ENCODE data around the gene ITIH6. TPM values are rescaled to one million over a fixed set of nuclear protein-coding genes. Genes with fewer than 3 reads are reported as not detected.
"Not testable (repeated sequence)": the region's sequence is repeated elsewhere in the genome, so short reads cannot be mapped to it uniquely, and the experiment has no call there.

Gene ITIH6
- total RNA-seq, 1 experiment from 2014 or later = not detected

- POLR2A ChIA-PET = no interaction called here
- CTCF ChIA-PET = no interaction called here
- intact Hi-C loops (cut with micrococcal nuclease) = no loop called here
- Mint-ChIP-seq H3K27ac (ENCODE audit: low read depth, unreplicated experiment) (no peak overlapping the region), H3K4me3 (ENCODE audit: unreplicated experiment) (no peak overlapping the region), H3K4me1 (ENCODE audit: insufficient read depth, unreplicated experiment) (no peaks in the 10 kb centered on the region), H3K36me3 (ENCODE audit: insufficient read depth, unreplicated experiment) (no peaks in the 10 kb centered on the region), H3K27me3 (ENCODE audit: insufficient read depth, unreplicated experiment) (peaks cover 36% of the 10 kb centered on the region), H3K9me3 (ENCODE audit: unreplicated experiment) (no peaks in the 10 kb centered on the region)
- BruUV-seq (replicated peaks) = no TSS peak
- DNase-seq (ENCODE audit: unreplicated experiment) = no peak
- TF ChIP-seq CTCF (IDR thresholded peaks at IDR 0.05; ENCODE audit: unreplicated experiment) = no peak
Measured at GRCh38 chrX:54748626-54749025, 49.4 kb downstream of the ITIH6 start.

- intact Hi-C loops (cut with micrococcal nuclease) = no loop called here
- BruUV-seq (replicated peaks) = no TSS peak
- ChIA-PET CTCF (no interaction called here), POLR2A (no interaction called here)
- Mint-ChIP-seq H3K9me3 (ENCODE audit: unreplicated experiment) (no peaks in the 10 kb centered on the region), H3K36me3 (ENCODE audit: insufficient read depth, unreplicated experiment) (no peaks in the 10 kb centered on the region), H3K4me3 (ENCODE audit: unreplicated experiment) (no peak overlapping the region), H3K27me3 (ENCODE audit: insufficient read depth, unreplicated experiment) (peaks cover 36% of the 10 kb centered on the region), H3K4me1 (ENCODE audit: insufficient read depth, unreplicated experiment) (no peaks in the 10 kb centered on the region), H3K27ac (ENCODE audit: low read depth, unreplicated experiment) (no peak overlapping the region)
- DNase-seq (ENCODE audit: unreplicated experiment) = no peak
- TF ChIP-seq CTCF (IDR thresholded peaks at IDR 0.05; ENCODE audit: unreplicated experiment) = no peak
Measured at GRCh38 chrX:54747733-54748393, 50.2 kb downstream of the ITIH6 start.

GRCh38 chrX:54746928-54747327 lies 51.1 kb downstream of the ITIH6 start:
- POLR2A ChIA-PET = no interaction called here
- Mint-ChIP-seq H3K9me3 (ENCODE audit: unreplicated experiment) (peaks cover 8% of the 10 kb centered on the region), H3K36me3 (ENCODE audit: insufficient read depth, unreplicated experiment) (no peaks in the 10 kb centered on the region), H3K4me3 (ENCODE audit: unreplicated experiment) (no peak overlapping the region), H3K27me3 (ENCODE audit: insufficient read depth, unreplicated experiment) (peaks cover 44% of the 10 kb centered on the region), H3K27ac (ENCODE audit: low read depth, unreplicated experiment) (no peak overlapping the region), H3K4me1 (ENCODE audit: insufficient read depth, unreplicated experiment) (no peaks in the 10 kb centered on the region)
- CTCF ChIA-PET = no interaction called here
- no TSS peak for BruUV-seq (replicated peaks)
- intact Hi-C loops (cut with micrococcal nuclease) = no loop called here
- no peak for TF ChIP-seq CTCF (IDR thresholded peaks at IDR 0.05; ENCODE audit: unreplicated experiment)
- no peak for DNase-seq (ENCODE audit: unreplicated experiment)

- peaks cover 45% of the 10 kb centered on the region for H3K27me3 Mint-ChIP-seq (ENCODE audit: insufficient read depth, unreplicated experiment)
- BruUV-seq (replicated peaks) = no TSS peak
- intact Hi-C loops (cut with micrococcal nuclease) = no loop called here
- no peak for DNase-seq (ENCODE audit: unreplicated experiment)
- H3K36me3 Mint-ChIP-seq (ENCODE audit: insufficient read depth, unreplicated experiment) = no peaks in the 10 kb centered on the region
- H3K27ac Mint-ChIP-seq (ENCODE audit: low read depth, unreplicated experiment) = no peak overlapping the region
- H3K9me3 Mint-ChIP-seq (ENCODE audit: unreplicated experiment) = peaks cover 8% of the 10 kb centered on the region
- H3K4me1 Mint-ChIP-seq (ENCODE audit: insufficient read depth, unreplicated experiment) = no peaks in the 10 kb centered on the region
- H3K4me3 Mint-ChIP-seq (ENCODE audit: unreplicated experiment) = no peak overlapping the region
- ChIA-PET CTCF (no interaction called here), POLR2A (no interaction called here)
- no peak for TF ChIP-seq CTCF (IDR thresholded peaks at IDR 0.05; ENCODE audit: unreplicated experiment)
Measured at GRCh38 chrX:54745676-54746075, 52.4 kb downstream of the ITIH6 start.

- CTCF ChIA-PET; H3K4me1 Mint-ChIP-seq (ENCODE audit: insufficient read depth, unreplicated experiment); POLR2A ChIA-PET; H3K4me3 Mint-ChIP-seq (ENCODE audit: unreplicated experiment); intact Hi-C loops (cut with micrococcal nuclease); H3K36me3 Mint-ChIP-seq (ENCODE audit: insufficient read depth, unreplicated experiment); DNase-seq (ENCODE audit: unreplicated experiment); H3K27ac Mint-ChIP-seq (ENCODE audit: low read depth, unreplicated experiment); BruUV-seq (replicated peaks): not testable (repeated sequence)
- Mint-ChIP-seq H3K9me3 (ENCODE audit: unreplicated experiment) (peaks cover 21% of the 10 kb centered on the region), H3K27me3 (ENCODE audit: insufficient read depth, unreplicated experiment) (peaks cover 30% of the 10 kb centered on the region)
Measured at GRCh38 chrX:54738567-54738966, 59.5 kb downstream of the ITIH6 start.

GRCh38 chrX:54736298-54736942 lies 61.6 kb downstream of the ITIH6 start:
- DNase-seq (ENCODE audit: unreplicated experiment); POLR2A ChIA-PET; intact Hi-C loops (cut with micrococcal nuclease); CTCF ChIA-PET; H3K36me3 Mint-ChIP-seq (ENCODE audit: insufficient read depth, unreplicated experiment); H3K4me1 Mint-ChIP-seq (ENCODE audit: insufficient read depth, unreplicated experiment); H3K4me3 Mint-ChIP-seq (ENCODE audit: unreplicated experiment); BruUV-seq (replicated peaks); H3K27ac Mint-ChIP-seq (ENCODE audit: low read depth, unreplicated experiment): not testable (repeated sequence)
- H3K27me3 Mint-ChIP-seq (ENCODE audit: insufficient read depth, unreplicated experiment) = peaks cover 12% of the 10 kb centered on the region
- peaks cover 13% of the 10 kb centered on the region for H3K9me3 Mint-ChIP-seq (ENCODE audit: unreplicated experiment)

Data from MCF 10A (cell line).